Thyroid gland (tissue), 4 donors: ENCODE results near the gene SGCA. TPM values are rescaled to one million over a fixed set of nuclear protein-coding genes. Genes with fewer than 3 reads are reported as not detected.

ENCODE experiments used
- DNase-seq, 2 donors: peaks; one replicate each; pipeline ENCODE4 v3.0.0-alpha.2; 2019
- H3K27ac ChIP-seq, 3 donors: fragments of 200-600 bp; sonication (generic); 1 replicate in 2 of 3; 2 replicates in 1 of 3; pipeline ENCODE4 v1.5.1; 2016 to 2019; ENCODE audit warnings: mild to moderate bottlenecking in 1 of 3, moderate library complexity in 1 of 3
- H3K27me3 ChIP-seq: fragments of 200-600 bp; sonication (generic); one replicate; pipeline ENCODE4 v1.5.1; 2019
- H3K36me3 ChIP-seq, 2 donors: fragments of 200-600 bp; sonication (generic); one replicate each; pipeline ENCODE4 v1.5.1; 2016 to 2019
- H3K4me1 ChIP-seq, 2 donors: fragments of 200-600 bp; sonication (generic); one replicate each; pipeline ENCODE4 v1.5.1; 2017 to 2019
- H3K4me3 ChIP-seq, 3 donors: fragments of 200-600 bp; sonication (generic); replicated peaks in 1 of 3; 1 replicate in 2 of 3; 2 replicates in 1 of 3; pipeline ENCODE4 v1.5.1; 2016; ENCODE audit warnings: mild to moderate bottlenecking in 1 of 3
- H3K9me3 ChIP-seq: fragments of 200-600 bp; sonication (generic); one replicate; pipeline ENCODE4 v1.5.1; 2017
- CTCF ChIP-seq, 6 experiments: fragments of 200-600 bp in 3 of 6; fragments of 450-650 bp in 3 of 6; sonication (generic) in 3 of 6; IDR thresholded peaks; one replicate each; pipeline ENCODE4 v1.5.1; 2016 to 2019; ENCODE audit warnings: antibody characterized with exemption in 6 of 6, mild to moderate bottlenecking in 2 of 6, inconsistent platforms in 1 of 6, moderate library complexity in 1 of 6
- POLR2A ChIP-seq, 2 donors: fragments of 450-650 bp; IDR thresholded peaks; one replicate each; pipeline ENCODE4 v1.6.1; 2017; ENCODE audit warnings: antibody characterized with exemption in 2 of 2, mild to moderate bottlenecking in 2 of 2, moderate library complexity in 1 of 2
- WGBS, 2 donors: methylation state at CpG; one replicate each; pipeline ENCODE4 v1.1.5; 2017; 5-methylcytosine and 5-hydroxymethylcytosine counted together
- intact Hi-C: fragments of 100-400 bp; cut with DNase I; formaldehyde crosslinking; loops from one replicate; pipeline ENCODE4 v1.15.1; 2023
- total RNA-seq, 4 donors: library from RNA; depleted of rRNA; stranded (reverse); fragments of >200 nt; gene quantifications; one replicate each; pipeline ENCODE4 v1.2.3, GENCODE V29; 2016

The SGCA gene
- total RNA-seq, 4 donors from 2014 or later: 2.0 TPM; not detected in 3

DNA sequence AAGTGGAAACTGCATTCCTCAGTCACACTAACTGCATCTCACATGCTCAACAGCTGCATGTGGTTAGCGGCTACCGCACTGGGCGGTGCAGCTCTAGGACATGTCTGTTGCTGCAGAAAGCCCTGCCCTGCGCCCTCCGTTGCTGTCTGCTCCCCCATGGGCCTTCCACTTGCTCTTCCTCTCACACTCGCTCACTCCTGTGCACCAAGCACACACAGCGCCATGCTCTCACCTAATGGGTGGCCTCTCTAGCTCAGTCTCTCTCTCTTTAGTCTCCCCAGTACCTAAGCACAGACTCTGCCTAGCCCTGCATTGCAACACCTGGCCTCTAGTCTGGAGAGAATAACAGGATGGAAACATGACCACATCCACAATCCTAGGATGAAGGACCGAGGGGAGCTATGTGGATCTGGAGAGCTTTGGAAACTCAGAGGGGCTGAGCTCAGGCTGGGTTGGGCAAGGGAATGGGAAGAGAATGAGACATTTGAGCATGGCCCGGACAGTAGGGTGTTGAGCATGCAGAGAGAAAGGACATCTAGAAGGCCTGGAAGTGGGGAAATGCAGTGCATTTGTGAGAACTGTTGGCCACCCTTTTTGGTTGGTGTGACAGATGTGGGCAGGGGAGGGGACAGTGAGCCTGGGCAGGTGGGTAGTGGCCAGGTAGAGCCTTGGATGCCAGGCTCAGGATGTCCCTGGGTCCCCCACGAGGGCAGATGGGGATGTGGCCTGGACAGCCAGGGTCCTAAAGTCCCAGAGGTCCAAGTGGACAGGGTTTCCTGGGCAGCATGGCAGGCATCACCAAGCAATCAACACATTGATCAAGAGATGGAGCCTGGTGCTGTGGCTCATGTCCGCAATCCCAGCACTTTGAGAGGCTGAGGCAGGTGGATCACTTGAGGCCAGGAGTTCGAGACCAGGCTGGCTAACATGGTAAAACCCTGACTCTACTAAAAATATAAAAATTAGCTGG lies 16.1 kb downstream of the SGCA start:
- intact Hi-C loops: no loop called here
- Histone ChIP-seq H3K27ac (no peak overlapping the region), H3K4me3 (no peak overlapping the region), H3K4me1 (peaks cover 11 to 20% of the 10 kb centered on the region in 2 donors), H3K9me3 (no peaks in the 10 kb centered on the region), H3K27me3 (no peaks in the 10 kb centered on the region), H3K36me3 (peaks cover 0 to 2% of the 10 kb centered on the region in 2 donors)
- WGBS, 2 donors: 77 to 83% methylated on average over 12 of the region's 12 CpGs
- no peak for TF ChIP-seq POLR2A (IDR thresholded peaks at IDR 0.05)
- TF ChIP-seq CTCF (IDR thresholded peaks at IDR 0.05): no peak
- no peak for DNase-seq

GRCh38 chr17:50182783-50183420 lies 17.1 kb downstream of the SGCA start:
- H3K9me3 ChIP-seq: no peaks in the 10 kb centered on the region
- DNase-seq: no peak
- WGBS, 2 donors: 76 to 79% methylated on average over 18 of the region's 18 CpGs
- intact Hi-C loops: no loop called here
- no peaks in the 10 kb centered on the region for H3K27me3 ChIP-seq
- TF ChIP-seq POLR2A (IDR thresholded peaks at IDR 0.05) (no peak), CTCF (IDR thresholded peaks at IDR 0.05) (no peak)
- peaks cover 6 to 9% of the 10 kb centered on the region in 2 donors for H3K4me1 ChIP-seq
- no peak overlapping the region for H3K4me3 ChIP-seq
- no peak overlapping the region for H3K27ac ChIP-seq
- H3K36me3 ChIP-seq: peaks cover 0 to 2% of the 10 kb centered on the region in 2 donors

GRCh38 chr17:50183421-50183994 lies 17.7 kb downstream of the SGCA start:
- 64 to 67% methylated on average over 12 of the region's 12 CpGs for WGBS, 2 donors
- no peaks in the 10 kb centered on the region for H3K27me3 ChIP-seq
- peaks cover 0 to 2% of the 10 kb centered on the region in 2 donors for H3K36me3 ChIP-seq
- intact Hi-C loops: no loop called here
- H3K9me3 ChIP-seq: no peaks in the 10 kb centered on the region
- DNase-seq: no peak
- no peak for TF ChIP-seq POLR2A (IDR thresholded peaks at IDR 0.05)
- no peak for TF ChIP-seq CTCF (IDR thresholded peaks at IDR 0.05)
- peaks cover 3% of the 10 kb centered on the region in 2 donors for H3K4me1 ChIP-seq
- H3K4me3 ChIP-seq: no peak overlapping the region
- H3K27ac ChIP-seq: no peak overlapping the region

- no peak for TF ChIP-seq CTCF (IDR thresholded peaks at IDR 0.05)
- H3K4me3 ChIP-seq: no peak overlapping the region
- H3K27me3 ChIP-seq: no peaks in the 10 kb centered on the region
- WGBS, 2 donors: 63 to 71% methylated on average over 8 of the region's 8 CpGs
- no peak overlapping the region for H3K27ac ChIP-seq
- H3K36me3 ChIP-seq: peaks cover 0 to 2% of the 10 kb centered on the region in 2 donors
- intact Hi-C loops: no loop called here
- no peaks in the 10 kb centered on the region for H3K9me3 ChIP-seq
- no peak for DNase-seq
- H3K4me1 ChIP-seq: no peaks in the 10 kb centered on the region
Measured at GRCh38 chr17:50184064-50184463, 18.3 kb downstream of the SGCA start.
